MM.1S (cell line): Measurements from ENCODE around the gene UPK3B.
"Not testable (repeated sequence)": the region's sequence is repeated elsewhere in the genome, so short reads cannot be mapped to it uniquely, and the experiment has no call there.

Experiments used
- DNase-seq: peaks from one replicate; pipeline ENCODE4 v3.0.0-alpha.2; 2015
- H2AFZ ChIP-seq: fragments of 300-600 bp; sonication (generic); 2 replicates; pipeline ENCODE4 v1.6.0; 2016; ENCODE audit warnings: antibody characterized with exemption, low read length
- H3F3A ChIP-seq: fragments of 300-600 bp; sonication (generic); 2 replicates; pipeline ENCODE4 v1.6.1; 2016; ENCODE audit warnings: mild to moderate bottlenecking, antibody characterized with exemption, low read length, moderate library complexity, mixed read lengths; ENCODE audit not compliant: insufficient read depth
- H3K27ac ChIP-seq: fragments of 300-600 bp; sonication (generic); 2 replicates; pipeline ENCODE4 v1.5.1; 2016; ENCODE audit warnings: mild to moderate bottlenecking, low read length
- H3K27me3 ChIP-seq: fragments of 300-600 bp; sonication (generic); replicated peaks from 2 replicates; pipeline ENCODE4 v1.6.0; 2016; ENCODE audit warnings: low read length; ENCODE audit not compliant: insufficient read depth
- H3K36me3 ChIP-seq: fragments of 300-600 bp; sonication (generic); replicated peaks from 2 replicates; pipeline ENCODE4 v1.6.1; 2016; ENCODE audit warnings: mild to moderate bottlenecking, low read length, mixed read lengths; ENCODE audit not compliant: insufficient read depth
- H3K4me1 ChIP-seq: fragments of 300-600 bp; sonication (generic); 2 replicates; pipeline ENCODE4 v1.6.1; 2016; ENCODE audit warnings: low read length, mixed read lengths
- H3K4me2 ChIP-seq: fragments of 300-600 bp; sonication (generic); 2 replicates; pipeline ENCODE4 v1.6.0; 2016; ENCODE audit warnings: low read depth, low read length
- H3K4me3 ChIP-seq: fragments of 300-600 bp; sonication (generic); 2 replicates; pipeline ENCODE4 v1.5.1; 2016; ENCODE audit warnings: low read length, mixed read lengths
- H3K79me2 ChIP-seq: fragments of 300-600 bp; sonication (generic); 2 replicates; pipeline ENCODE4 v1.6.1; 2016; ENCODE audit warnings: mixed run types, low read length, mixed read lengths
- H3K9ac ChIP-seq: fragments of 300-600 bp; sonication (generic); 2 replicates; pipeline ENCODE4 v1.6.1; 2016; ENCODE audit warnings: low read length, mixed read lengths
- H3K9me2 ChIP-seq: fragments of 300-600 bp; sonication (generic); replicated peaks from 2 replicates; pipeline ENCODE4 v1.6.1; 2016; ENCODE audit warnings: mild to moderate bottlenecking, low read length, mixed read lengths; ENCODE audit not compliant: insufficient read depth
- H3K9me3 ChIP-seq: fragments of 300-600 bp; sonication (generic); replicated peaks from 2 replicates; pipeline ENCODE4 v1.6.1; 2016; ENCODE audit warnings: mild to moderate bottlenecking, low read length, mixed read lengths; ENCODE audit not compliant: insufficient read depth
- H4K20me1 ChIP-seq: fragments of 300-600 bp; sonication (generic); 2 replicates; pipeline ENCODE4 v1.6.1; 2016; ENCODE audit warnings: mild to moderate bottlenecking, low read length, moderate library complexity, mixed read lengths; ENCODE audit not compliant: insufficient read depth
- CTCF ChIP-seq: fragments of 300-600 bp; sonication (generic); IDR thresholded peaks from 2 replicates; pipeline ENCODE4 v1.5.1; 2016; ENCODE audit warnings: antibody characterized with exemption, low read length, mixed read lengths
- EZH2 ChIP-seq: fragments of 300-600 bp; sonication (generic); optimal IDR thresholded peaks from 2 replicates; pipeline ENCODE3; 2017; ENCODE audit warnings: low read depth, mild to moderate bottlenecking, antibody characterized with exemption, low read length, mixed read lengths
- EZH2phosphoT487 ChIP-seq: fragments of 300-600 bp; sonication (generic); IDR thresholded peaks from 2 replicates; pipeline ENCODE4 v1.6.1; 2018; ENCODE audit warnings: antibody characterized with exemption, low read length

UPK3B gene

GRCh38 chr7:76507723-76508406, 2.5 kb upstream of the UPK3B start:
- no peak for DNase-seq
- Histone ChIP-seq H4K20me1 (no peaks in the 10 kb centered on the region), H3K4me3 (no peak overlapping the region), H3K79me2 (no peaks in the 10 kb centered on the region), H3K27me3 (no peaks in the 10 kb centered on the region), H3K9me3 (no peaks in the 10 kb centered on the region), H2AFZ (no peak overlapping the region), H3K27ac (no peak overlapping the region), H3K9ac (no peak overlapping the region), H3K9me2 (no peaks in the 10 kb centered on the region), H3F3A (no peaks in the 10 kb centered on the region), H3K4me1 (no peaks in the 10 kb centered on the region), H3K36me3 (no peaks in the 10 kb centered on the region), H3K4me2 (no peak overlapping the region)
- no peak for TF ChIP-seq EZH2
- no peak for TF ChIP-seq CTCF
- no peak for TF ChIP-seq EZH2phosphoT487

DNA sequence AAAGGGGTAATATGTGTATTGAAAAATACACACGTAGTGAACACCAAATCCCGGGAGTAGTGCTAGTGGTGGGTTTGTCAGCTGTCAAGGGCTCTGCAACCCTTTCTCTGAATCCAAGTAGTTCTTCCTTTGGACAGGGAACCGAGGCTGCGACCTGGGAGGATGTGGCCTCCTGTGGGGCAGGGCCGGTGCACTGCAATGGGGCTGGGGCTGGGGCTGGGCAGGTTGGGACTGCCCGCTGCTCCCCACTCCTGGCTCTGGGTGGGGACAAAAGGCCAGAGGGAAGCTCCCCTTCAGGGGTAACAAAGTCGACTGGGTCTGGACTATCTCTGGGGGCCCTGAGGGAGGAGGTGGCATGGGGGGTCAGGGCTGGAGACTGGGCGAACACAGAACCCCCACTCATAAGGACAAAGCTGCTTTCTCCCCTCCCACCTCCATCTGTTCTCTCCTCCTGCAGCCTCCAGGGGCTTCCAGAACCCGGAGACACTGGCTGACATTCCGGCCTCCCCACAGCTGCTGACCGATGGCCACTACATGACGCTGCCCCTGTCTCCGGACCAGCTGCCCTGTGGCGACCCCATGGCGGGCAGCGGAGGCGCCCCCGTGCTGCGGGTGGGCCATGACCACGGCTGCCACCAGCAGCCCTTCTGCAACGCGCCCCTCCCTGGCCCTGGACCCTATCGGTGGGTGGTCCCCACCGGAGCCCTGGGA, 1.0 kb downstream of the UPK3B start:
- H3K9me3 ChIP-seq, H3F3A ChIP-seq, H3K79me2 ChIP-seq, H3K4me3 ChIP-seq, H3K4me1 ChIP-seq, H3K27ac ChIP-seq, H2AFZ ChIP-seq, H3K9ac ChIP-seq, H4K20me1 ChIP-seq, DNase-seq, H3K27me3 ChIP-seq, H3K9me2 ChIP-seq, H3K36me3 ChIP-seq, H3K4me2 ChIP-seq: not testable (repeated sequence)

DNA sequence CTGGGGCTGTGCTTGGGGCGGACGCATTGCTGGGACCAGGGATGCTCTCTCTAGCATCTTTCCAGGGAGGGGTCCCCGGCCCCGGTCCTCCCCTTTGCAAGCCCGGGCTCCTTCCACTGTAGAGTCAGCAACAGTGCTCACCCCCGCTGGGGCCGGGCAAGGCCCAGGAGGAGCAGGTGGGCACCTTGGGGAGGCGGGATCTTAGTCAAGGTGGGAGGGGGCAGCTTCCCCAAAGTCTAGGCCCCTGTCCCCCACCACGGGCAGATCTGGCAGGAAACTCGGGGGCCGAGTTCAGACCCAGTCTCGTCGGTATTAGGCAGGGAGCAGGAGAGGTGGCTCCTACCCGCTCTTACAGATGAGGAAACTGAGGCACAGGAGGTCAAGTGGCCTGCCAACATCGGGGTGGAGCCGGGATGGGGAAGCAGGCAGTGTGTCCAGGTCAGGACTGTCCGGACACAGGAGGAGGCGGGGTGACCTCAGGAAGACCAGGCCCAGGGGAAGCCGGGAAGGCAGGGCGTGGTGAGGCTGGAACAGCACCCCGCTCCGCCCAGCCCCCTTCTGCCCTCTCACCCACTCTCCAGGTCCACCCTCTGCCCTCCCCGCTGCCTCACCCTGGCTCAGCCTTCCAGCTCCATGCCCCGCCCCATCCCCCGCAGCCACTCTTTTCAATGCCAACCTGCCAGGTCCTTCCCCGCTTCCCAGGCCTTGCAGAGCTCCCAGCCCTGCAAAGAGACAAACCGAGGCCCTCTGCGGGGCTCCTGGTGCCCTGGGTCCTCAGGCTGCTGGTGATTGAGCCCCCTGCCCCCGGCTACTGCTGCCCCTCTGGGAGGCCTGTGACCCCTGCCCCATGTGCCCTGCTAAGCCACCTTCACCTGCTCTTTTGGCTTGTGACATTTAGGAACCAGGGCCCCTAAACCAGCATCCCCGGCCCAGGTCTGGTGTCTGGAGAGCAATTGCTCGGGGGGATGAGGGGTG, 1.8 kb downstream of the UPK3B start:
- not testable (repeated sequence) for H3K27me3 ChIP-seq, H3K9ac ChIP-seq, DNase-seq, H3F3A ChIP-seq, H3K4me1 ChIP-seq, H3K9me3 ChIP-seq, H3K4me2 ChIP-seq, H3K27ac ChIP-seq, H4K20me1 ChIP-seq, H3K9me2 ChIP-seq, H2AFZ ChIP-seq, H3K4me3 ChIP-seq, H3K36me3 ChIP-seq, H3K79me2 ChIP-seq

DNA sequence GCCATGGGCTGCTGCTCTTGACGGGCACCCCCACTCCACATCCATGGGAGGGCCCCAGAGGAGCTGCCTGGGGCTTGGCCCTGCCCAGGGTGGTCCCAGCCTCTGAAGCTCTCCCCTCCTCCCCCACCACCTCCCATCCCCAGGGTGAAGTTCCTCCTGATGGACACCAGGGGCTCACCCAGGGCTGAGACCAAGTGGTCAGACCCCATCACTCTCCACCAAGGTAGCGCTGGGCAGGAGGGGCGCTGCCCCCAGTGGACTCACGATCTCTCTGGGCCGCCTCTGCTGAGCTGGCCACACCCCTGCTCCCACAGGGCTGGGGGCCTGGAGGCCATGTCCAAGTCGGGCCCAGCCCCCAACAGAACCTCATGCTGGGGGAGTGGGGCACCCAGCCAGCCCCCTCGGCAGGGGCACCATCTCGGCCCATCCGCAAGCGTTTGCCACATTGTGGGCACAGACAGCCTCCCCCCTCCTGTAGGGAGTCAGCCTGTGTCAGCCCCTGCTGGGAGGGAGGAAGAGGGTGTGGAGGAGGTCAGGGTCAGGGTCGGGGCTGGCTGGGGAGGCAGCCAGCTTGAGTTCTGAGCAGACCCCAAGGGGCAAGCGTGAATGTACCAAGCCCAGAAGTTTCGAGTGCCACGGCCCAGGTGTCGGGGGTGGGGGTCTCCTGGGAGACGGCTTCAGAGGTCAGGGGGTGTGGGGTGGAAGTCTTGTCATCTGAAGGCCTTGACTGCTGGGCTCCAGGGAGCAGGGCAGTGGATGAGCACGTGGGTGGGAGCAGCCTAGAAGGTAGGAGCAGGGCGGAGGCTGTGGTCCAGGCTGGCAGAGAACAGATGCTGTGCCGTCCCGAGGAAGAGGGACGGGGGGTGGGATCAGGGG, 2.8 kb downstream of the UPK3B start:
- TF ChIP-seq EZH2phosphoT487 (no peak), EZH2 (no peak), CTCF (no peak)
- Histone ChIP-seq H3K4me2 (no peak overlapping the region), H3K9me2 (no peaks in the 10 kb centered on the region), H4K20me1 (no peaks in the 10 kb centered on the region), H3F3A (no peaks in the 10 kb centered on the region), H3K4me1 (no peaks in the 10 kb centered on the region), H3K9ac (no peak overlapping the region), H3K36me3 (no peaks in the 10 kb centered on the region), H2AFZ (no peak overlapping the region), H3K79me2 (no peaks in the 10 kb centered on the region), H3K9me3 (no peaks in the 10 kb centered on the region), H3K27me3 (no peaks in the 10 kb centered on the region), H3K4me3 (no peak overlapping the region), H3K27ac (no peak overlapping the region)
- no peak for DNase-seq
